Prostate gland (tissue), 2 donors: ENCODE results near the gene ZNF322.

Source experiments
- CTCF ChIP-seq, 4 experiments: fragments of 200-600 bp in 2 of 4; fragments of 450-650 bp in 2 of 4; sonication (generic) in 2 of 4; IDR thresholded peaks; 1 replicate in 3 of 4; 2 replicates in 1 of 4; pipeline ENCODE4 v1.5.1; 2016 to 2019; ENCODE audit warnings: antibody characterized with exemption in 4 of 4, mild to moderate bottlenecking in 2 of 4, moderate library complexity in 2 of 4
- POLR2A ChIP-seq: fragments of 450-650 bp; IDR thresholded peaks from one replicate; pipeline ENCODE4 v1.6.1; 2016; ENCODE audit warnings: antibody characterized with exemption, mild to moderate bottlenecking
- POLR2AphosphoS5 ChIP-seq: sonication (generic); formaldehyde crosslinking; IDR thresholded peaks from one replicate; pipeline ENCODE4 v1.6.1; 2017; ENCODE audit warnings: antibody characterized with exemption

GRCh38 chr6:26594131-26594498 lies 65.4 kb downstream of the ZNF322 start:
- TF ChIP-seq CTCF (IDR thresholded peaks at IDR 0.05) (no peak), POLR2A (no peak), POLR2AphosphoS5 (no peak)
